ENCODE results near the gene MED13L.

The MED13L gene

GRCh38 chr12:116002890-116003536, 274.5 kb downstream of the MED13L start:
- DNase-seq (ENCODE audit: low spot score in 2 of 2) = no peak
- Histone ChIP-seq H3K4me3 (no peak overlapping the region), H3K4me1 (no peaks in the 10 kb centered on the region), H3K27me3 (ENCODE audit: low read depth) (no peaks in the 10 kb centered on the region), H3K36me3 (replicated peaks) (peaks cover 19% of the 10 kb centered on the region), H3K9me3 (no peaks in the 10 kb centered on the region)
- in situ Hi-C loops (cut with MboI; ENCODE audit: low sequenced_read_pairs) = no loop called here

- H3K4me1 ChIP-seq = no peaks in the 10 kb centered on the region
- no peaks in the 10 kb centered on the region for H3K27me3 ChIP-seq (ENCODE audit: low read depth)
- no peak overlapping the region for H3K4me3 ChIP-seq
- peaks cover 19% of the 10 kb centered on the region for H3K36me3 ChIP-seq (replicated peaks)
- no peak for DNase-seq (ENCODE audit: low spot score in 2 of 2)
- no peaks in the 10 kb centered on the region for H3K9me3 ChIP-seq
- in situ Hi-C loops (cut with MboI; ENCODE audit: low sequenced_read_pairs) = no loop called here
Observed at GRCh38 chr12:116000252-116000651, 277.2 kb downstream of the MED13L start.

GRCh38 chr12:115999582-115999981, 277.9 kb downstream of the MED13L start:
- no peak for DNase-seq (ENCODE audit: low spot score in 2 of 2)
- no peaks in the 10 kb centered on the region for H3K27me3 ChIP-seq (ENCODE audit: low read depth)
- in situ Hi-C loops (cut with MboI; ENCODE audit: low sequenced_read_pairs) = loop anchor here (25.0 kb wide), 1 partner anchor 613 kb away; no protein-coding TSS in a partner anchor
- no peak overlapping the region for H3K4me3 ChIP-seq
- H3K9me3 ChIP-seq = no peaks in the 10 kb centered on the region
- H3K4me1 ChIP-seq = no peaks in the 10 kb centered on the region
- peaks cover 25% of the 10 kb centered on the region for H3K36me3 ChIP-seq (replicated peaks)

GRCh38 chr12:115998794-115999478, 278.6 kb downstream of the MED13L start:
- H3K9me3 ChIP-seq = no peaks in the 10 kb centered on the region
- H3K4me1 ChIP-seq = no peaks in the 10 kb centered on the region
- in situ Hi-C loops (cut with MboI; ENCODE audit: low sequenced_read_pairs) = loop anchor here (25.0 kb wide), 1 partner anchor 613 kb away; no protein-coding TSS in a partner anchor
- H3K4me3 ChIP-seq = no peak overlapping the region
- H3K27me3 ChIP-seq (ENCODE audit: low read depth) = no peaks in the 10 kb centered on the region
- peaks cover 25% of the 10 kb centered on the region for H3K36me3 ChIP-seq (replicated peaks)
- DNase-seq (ENCODE audit: low spot score in 2 of 2) = no peak

- in situ Hi-C loops (cut with MboI; ENCODE audit: low sequenced_read_pairs) = loop anchor here (25.0 kb wide), 1 partner anchor 614 kb away; no protein-coding TSS in a partner anchor
- peaks cover 25% of the 10 kb centered on the region for H3K36me3 ChIP-seq (replicated peaks)
- H3K4me3 ChIP-seq = no peak overlapping the region
- H3K27me3 ChIP-seq (ENCODE audit: low read depth) = no peaks in the 10 kb centered on the region
- H3K4me1 ChIP-seq = no peaks in the 10 kb centered on the region
- no peaks in the 10 kb centered on the region for H3K9me3 ChIP-seq
- peak; percentile 18 to 62 for DNase-seq (ENCODE audit: low spot score in 2 of 2)
Observed at GRCh38 chr12:115998119-115998633, 279.3 kb downstream of the MED13L start.

GRCh38 chr12:115993737-115994136, 283.8 kb downstream of the MED13L start:
- Histone ChIP-seq H3K4me1 (peaks cover 4% of the 10 kb centered on the region; the same call in 1 of the 2 replicates), H3K27me3 (ENCODE audit: low read depth) (no peaks in the 10 kb centered on the region), H3K4me3 (no peak overlapping the region), H3K36me3 (replicated peaks) (peaks cover 37% of the 10 kb centered on the region), H3K9me3 (no peaks in the 10 kb centered on the region)
- DNase-seq (ENCODE audit: low spot score in 2 of 2) = no peak
- in situ Hi-C loops (cut with MboI; ENCODE audit: low sequenced_read_pairs) = loop anchor here (25.0 kb wide), 1 partner anchor 619 kb away; no protein-coding TSS in a partner anchor

- Histone ChIP-seq H3K9me3 (no peaks in the 10 kb centered on the region), H3K27me3 (ENCODE audit: low read depth) (no peaks in the 10 kb centered on the region), H3K4me3 (no peak overlapping the region), H3K36me3 (replicated peaks) (peaks cover 29% of the 10 kb centered on the region), H3K4me1 (peaks cover 4% of the 10 kb centered on the region; the same call in 1 of the 2 replicates)
- in situ Hi-C loops (cut with MboI; ENCODE audit: low sequenced_read_pairs) = loop anchor here (25.0 kb wide), 1 partner anchor 622 kb away; no protein-coding TSS in a partner anchor
- no peak for DNase-seq (ENCODE audit: low spot score in 2 of 2)
Observed at GRCh38 chr12:115990241-115990640, 287.3 kb downstream of the MED13L start.

- H3K4me3 ChIP-seq = no peak overlapping the region
- no peaks in the 10 kb centered on the region for H3K9me3 ChIP-seq
- H3K36me3 ChIP-seq (replicated peaks) = peaks cover 23% of the 10 kb centered on the region
- H3K27me3 ChIP-seq (ENCODE audit: low read depth) = no peaks in the 10 kb centered on the region
- in situ Hi-C loops (cut with MboI; ENCODE audit: low sequenced_read_pairs) = loop anchor here (25.0 kb wide), 1 partner anchor 623 kb away; no protein-coding TSS in a partner anchor
- no peak for DNase-seq (ENCODE audit: low spot score in 2 of 2)
- H3K4me1 ChIP-seq = peaks cover 4% of the 10 kb centered on the region; the same call in 1 of the 2 replicates
Observed at GRCh38 chr12:115988625-115989563, 288.6 kb downstream of the MED13L start.

- Histone ChIP-seq H3K4me3 (no peak overlapping the region), H3K36me3 (replicated peaks) (peaks cover 28% of the 10 kb centered on the region), H3K9me3 (no peaks in the 10 kb centered on the region), H3K27me3 (ENCODE audit: low read depth) (no peaks in the 10 kb centered on the region), H3K4me1 (peaks cover 4% of the 10 kb centered on the region; the same call in 1 of the 2 replicates)
- in situ Hi-C loops (cut with MboI; ENCODE audit: low sequenced_read_pairs) = loop anchor here (25.0 kb wide), 1 partner anchor 624 kb away; no protein-coding TSS in a partner anchor
- no peak for DNase-seq (ENCODE audit: low spot score in 2 of 2)
Observed at GRCh38 chr12:115988212-115988611, 289.3 kb downstream of the MED13L start.

GRCh38 chr12:115984616-115985015, 292.9 kb downstream of the MED13L start:
- Histone ChIP-seq H3K36me3 (replicated peaks) (peaks cover 30% of the 10 kb centered on the region), H3K4me3 (no peak overlapping the region), H3K9me3 (no peaks in the 10 kb centered on the region), H3K4me1 (peaks cover 4% of the 10 kb centered on the region), H3K27me3 (ENCODE audit: low read depth) (no peaks in the 10 kb centered on the region)
- no peak for DNase-seq (ENCODE audit: low spot score in 2 of 2)
- in situ Hi-C loops (cut with MboI; ENCODE audit: low sequenced_read_pairs) = loop anchor here (25.0 kb wide), 1 partner anchor 628 kb away; no protein-coding TSS in a partner anchor

GRCh38 chr12:115983226-115983798, 294.2 kb downstream of the MED13L start:
- Histone ChIP-seq H3K27me3 (ENCODE audit: low read depth) (no peaks in the 10 kb centered on the region), H3K4me3 (no peak overlapping the region), H3K9me3 (no peaks in the 10 kb centered on the region), H3K4me1 (no peaks in the 10 kb centered on the region; the same call in none of the 2 replicates), H3K36me3 (replicated peaks) (peaks cover 30% of the 10 kb centered on the region)
- in situ Hi-C loops (cut with MboI; ENCODE audit: low sequenced_read_pairs) = loop anchor here (25.0 kb wide), 1 partner anchor 629 kb away; no protein-coding TSS in a partner anchor
- DNase-seq (ENCODE audit: low spot score in 2 of 2) = peak in 1 of 2 experiments; percentile 58

GRCh38 chr12:115980339-115980738, 297.2 kb downstream of the MED13L start:
- no peaks in the 10 kb centered on the region for H3K27me3 ChIP-seq (ENCODE audit: low read depth)
- H3K36me3 ChIP-seq (replicated peaks) = peaks cover 24% of the 10 kb centered on the region
- H3K4me3 ChIP-seq = no peak overlapping the region
- in situ Hi-C loops (cut with MboI; ENCODE audit: low sequenced_read_pairs) = loop anchor here (25.0 kb wide), 1 partner anchor 632 kb away; no protein-coding TSS in a partner anchor
- DNase-seq (ENCODE audit: low spot score in 2 of 2) = no peak
- no peaks in the 10 kb centered on the region for H3K9me3 ChIP-seq
- no peaks in the 10 kb centered on the region; the same call in none of the 2 replicates for H3K4me1 ChIP-seq
